GM18858 (cell line): ENCODE results near the gene LRRC59.

Experiments
- ATAC-seq: cut with Tn5 transposase; IDR thresholded peaks from one replicate; pipeline ENCODE4 v1.9.1; 2021; ENCODE audit not compliant: unreplicated experiment

The LRRC59 gene

GRCh38 chr17:50388728-50389127, 8.6 kb downstream of the LRRC59 start:
- no peak for ATAC-seq

GRCh38 chr17:50386510-50386909, 10.8 kb downstream of the LRRC59 start:
- no peak for ATAC-seq

GRCh38 chr17:50382931-50383330, 14.4 kb downstream of the LRRC59 start:
- ATAC-seq = no peak

- no peak for ATAC-seq
These were observed 15.4 kb downstream of the LRRC59 start for GRCh38 chr17:50381920-50382319.

- ATAC-seq = no peak
These were observed 16.0 kb downstream of the LRRC59 start for GRCh38 chr17:50381260-50381815.

GRCh38 chr17:50380369-50381259, 16.7 kb downstream of the LRRC59 start:
- no peak for ATAC-seq

- no peak for ATAC-seq
These were observed 17.8 kb downstream of the LRRC59 start for GRCh38 chr17:50379351-50380132.

- ATAC-seq = no peak
These were observed 21.3 kb downstream of the LRRC59 start for GRCh38 chr17:50375858-50376538.

- no peak for ATAC-seq
These were observed 23.6 kb downstream of the LRRC59 start for GRCh38 chr17:50373705-50374104.

- ATAC-seq = peak; percentile 76
These were observed 24.4 kb downstream of the LRRC59 start, which contains the start of the genes EME1 and MRPL27 for GRCh38 chr17:50372758-50373556. Gene EME1, plus strand, starts transcription at chr17:50373229. Its CDS starts 1,980 bp downstream, at chr17:50375209. Gene MRPL27, minus strand, starts transcription at chr17:50373184. Its CDS starts 14 bp downstream, at chr17:50373170.

- ATAC-seq = no peak
These were observed 25.0 kb downstream of the LRRC59 start for GRCh38 chr17:50372222-50372757.

- ATAC-seq = no peak
These were observed 25.8 kb downstream of the LRRC59 start for GRCh38 chr17:50371526-50371925.

- ATAC-seq = no peak
These were observed 27.3 kb downstream of the LRRC59 start for GRCh38 chr17:50370052-50370451.

- no peak for ATAC-seq
These were observed 29.9 kb downstream of the LRRC59 start for GRCh38 chr17:50367401-50367800.

- ATAC-seq = no peak
These were observed 31.5 kb downstream of the LRRC59 start for GRCh38 chr17:50365649-50366393.

- ATAC-seq = no peak
These were observed 32.2 kb downstream of the LRRC59 start for GRCh38 chr17:50365165-50365564.

GRCh38 chr17:50364715-50365114, 32.6 kb downstream of the LRRC59 start:
- no peak for ATAC-seq

- no peak for ATAC-seq
These were observed 33.3 kb downstream of the LRRC59 start for GRCh38 chr17:50364061-50364458.
